Natural killer cell (primary cell): ENCODE data around the gene RNGTT. TPM values are rescaled to one million over a fixed set of nuclear protein-coding genes. Genes with fewer than 3 reads are reported as not detected.

Source experiments
- ATAC-seq, 3 donors: fragments of 150-1000 bp in 2 of 3; fragments of 200-7000 bp in 1 of 3; cut with Tn5 transposase; 1 replicate in 1 of 3; 2 replicates in 2 of 3; pipeline ENCODE4 v1.10.0; 2021; ENCODE audit warnings: mild to moderate bottlenecking in 2 of 3, moderate library complexity in 2 of 3
- DNase-seq, 2 donors: peaks; one replicate each; pipeline versions ENCODE4 v3.0.0 to v3.0.0-alpha.2; 2013 to 2021; ENCODE audit warnings: mixed read lengths in 1 of 2
- H3K27ac ChIP-seq: one replicate; pipeline ENCODE4 v1.5.1; 2013; ENCODE audit warnings: mild to moderate bottlenecking, low read length
- H3K27me3 ChIP-seq: one replicate; pipeline ENCODE4 v1.6.1; 2013; ENCODE audit warnings: low read length; ENCODE audit not compliant: control insufficient read depth, insufficient read depth
- H3K36me3 ChIP-seq: one replicate; pipeline ENCODE4 v1.6.1; 2013; ENCODE audit warnings: low read length; ENCODE audit not compliant: control insufficient read depth, insufficient read depth
- H3K4me1 ChIP-seq: one replicate; pipeline ENCODE4 v1.6.1; 2013; ENCODE audit warnings: low read length; ENCODE audit not compliant: control insufficient read depth, insufficient read depth
- H3K4me3 ChIP-seq: one replicate; pipeline ENCODE4 v1.5.1; 2013; ENCODE audit warnings: low read length
- H3K9me3 ChIP-seq: one replicate; pipeline ENCODE4 v1.6.1; 2013; ENCODE audit warnings: low read length; ENCODE audit not compliant: control insufficient read depth, insufficient read depth
- H3K27ac Mint-ChIP-seq, 2 donors: one replicate each; pipeline ENCODE4 v1.8.0; 2022; ENCODE audit warnings: mild to moderate bottlenecking in 2 of 2, mixed read lengths in 2 of 2, moderate library complexity in 1 of 2
- H3K27me3 Mint-ChIP-seq, 2 donors: one replicate each; pipeline ENCODE4 v1.8.0; 2022; ENCODE audit warnings: low read depth in 2 of 2, mixed read lengths in 2 of 2
- H3K36me3 Mint-ChIP-seq: one replicate; pipeline ENCODE4 v1.8.0; 2022; ENCODE audit warnings: mixed read lengths
- H3K4me1 Mint-ChIP-seq, 2 donors: one replicate each; pipeline ENCODE4 v1.8.0; 2022; ENCODE audit warnings: mixed read lengths in 2 of 2
- H3K4me3 Mint-ChIP-seq: one replicate; pipeline ENCODE4 v1.8.0; 2022; ENCODE audit warnings: mild to moderate bottlenecking, moderate library complexity, mixed read lengths
- H3K9me3 Mint-ChIP-seq, 2 donors: one replicate each; pipeline ENCODE4 v1.8.0; 2022; ENCODE audit warnings: mixed read lengths in 2 of 2
- WGBS: methylation state at CpG from one replicate; pipeline ENCODE4 v1.1.7; 2013; ENCODE audit warnings: missing lambda C conversion rate; ENCODE audit not compliant: insufficient coverage; 5-methylcytosine and 5-hydroxymethylcytosine counted together
- intact Hi-C: fragments of 100-400 bp; cut with micrococcal nuclease; formaldehyde crosslinking; loops from one replicate; pipeline ENCODE4 v1.14.2; 2022
- total RNA-seq, 4 donors: library from RNA; stranded (reverse); fragments of 120-200 nt in 1 of 4; gene quantifications; one replicate each; pipeline versions ENCODE4 v1.2.3 to v1.2.4, GENCODE V29; 2013 to 2022
- TF ChIP-seq, protein P1 (sequence below): fragments of 200-600 bp; IDR thresholded peaks from one replicate; pipeline ENCODE4 v1.8.0; 2022; ENCODE audit warnings: antibody characterized with exemption

The RNGTT gene
- total RNA-seq, 3 donors from 2014 or later (not counting 1 experiment from before 2014, with no cell fraction given), result 23.1 to 27.2 (median 23.1) TPM

DNA sequence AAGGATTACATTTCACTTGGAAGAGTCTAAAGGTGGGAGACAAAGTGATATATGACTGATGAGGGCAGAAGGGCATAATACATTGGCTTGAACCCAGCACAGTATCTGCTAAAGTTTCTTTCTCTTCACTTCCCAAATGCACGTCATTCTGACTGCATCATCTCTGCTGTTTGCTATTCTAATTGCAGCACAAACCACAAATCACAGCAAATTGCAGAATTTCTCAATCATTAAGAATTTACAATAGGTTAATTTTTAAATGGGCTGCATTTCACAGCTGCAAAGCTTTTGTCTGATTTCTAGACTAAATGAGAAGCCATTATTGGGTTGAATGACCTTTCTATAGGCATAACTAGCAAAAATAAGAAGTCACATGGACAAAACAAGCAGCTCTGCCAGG, 337.0 kb downstream of the RNGTT start:
- TF ChIP-seq, protein P1, sequence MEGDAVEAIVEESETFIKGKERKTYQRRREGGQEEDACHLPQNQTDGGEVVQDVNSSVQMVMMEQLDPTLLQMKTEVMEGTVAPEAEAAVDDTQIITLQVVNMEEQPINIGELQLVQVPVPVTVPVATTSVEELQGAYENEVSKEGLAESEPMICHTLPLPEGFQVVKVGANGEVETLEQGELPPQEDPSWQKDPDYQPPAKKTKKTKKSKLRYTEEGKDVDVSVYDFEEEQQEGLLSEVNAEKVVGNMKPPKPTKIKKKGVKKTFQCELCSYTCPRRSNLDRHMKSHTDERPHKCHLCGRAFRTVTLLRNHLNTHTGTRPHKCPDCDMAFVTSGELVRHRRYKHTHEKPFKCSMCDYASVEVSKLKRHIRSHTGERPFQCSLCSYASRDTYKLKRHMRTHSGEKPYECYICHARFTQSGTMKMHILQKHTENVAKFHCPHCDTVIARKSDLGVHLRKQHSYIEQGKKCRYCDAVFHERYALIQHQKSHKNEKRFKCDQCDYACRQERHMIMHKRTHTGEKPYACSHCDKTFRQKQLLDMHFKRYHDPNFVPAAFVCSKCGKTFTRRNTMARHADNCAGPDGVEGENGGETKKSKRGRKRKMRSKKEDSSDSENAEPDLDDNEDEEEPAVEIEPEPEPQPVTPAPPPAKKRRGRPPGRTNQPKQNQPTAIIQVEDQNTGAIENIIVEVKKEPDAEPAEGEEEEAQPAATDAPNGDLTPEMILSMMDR, result no peak
- H3K9me3 Mint-ChIP-seq, result no peaks in the 10 kb centered on the region
- H3K36me3 Mint-ChIP-seq, result no peaks in the 10 kb centered on the region

DNA sequence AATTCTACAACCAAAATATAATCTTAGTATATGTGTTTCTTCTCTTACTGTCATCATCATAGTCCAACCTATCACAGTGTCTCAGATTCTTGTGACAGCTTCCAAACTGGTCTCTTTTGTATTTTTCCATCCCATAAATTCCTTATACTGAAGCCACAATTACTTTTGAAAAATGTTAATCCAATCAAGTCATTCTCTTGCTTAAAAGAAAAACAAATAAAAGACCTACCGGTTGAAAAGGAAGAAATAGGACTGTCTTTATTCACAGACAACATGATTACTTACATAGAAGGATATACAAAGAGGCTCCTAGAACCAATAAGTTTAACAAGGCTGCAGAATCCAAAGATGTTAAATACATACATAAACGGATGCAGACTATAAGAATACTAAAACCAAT, 339.9 kb downstream of the RNGTT start:
- no peaks in the 10 kb centered on the region for H3K27me3 ChIP-seq
- no CpG with 5 or more reads among the region's 2 CpGs for WGBS
- H3K36me3 Mint-ChIP-seq, result no peaks in the 10 kb centered on the region
- H3K4me3 Mint-ChIP-seq, result no peak overlapping the region
- no peaks in the 10 kb centered on the region for H3K4me1 ChIP-seq
- peaks cover 10 to 15% of the 10 kb centered on the region in 2 donors for H3K4me1 Mint-ChIP-seq
- no peak overlapping the region for H3K27ac Mint-ChIP-seq
- H3K4me3 ChIP-seq, result no peak overlapping the region
- no peak overlapping the region for H3K27ac ChIP-seq
- no peaks in the 10 kb centered on the region for H3K27me3 Mint-ChIP-seq
- no peak for DNase-seq
- TF ChIP-seq, protein P1, result no peak
- H3K9me3 ChIP-seq, result no peaks in the 10 kb centered on the region
- no peak for ATAC-seq
- no peaks in the 10 kb centered on the region for H3K9me3 Mint-ChIP-seq
- H3K36me3 ChIP-seq, result no peaks in the 10 kb centered on the region
- intact Hi-C loops, result no loop called here

More for the DNA sequence above, 337.0 kb downstream of the RNGTT start:
- ATAC-seq, result no peak
- no peak overlapping the region for H3K27ac Mint-ChIP-seq
- intact Hi-C loops, result no loop called here
- Histone ChIP-seq H3K27ac (no peak overlapping the region), H3K36me3 (no peaks in the 10 kb centered on the region), H3K4me1 (no peaks in the 10 kb centered on the region), H3K9me3 (no peaks in the 10 kb centered on the region), H3K4me3 (no peak overlapping the region), H3K27me3 (no peaks in the 10 kb centered on the region)
- H3K4me3 Mint-ChIP-seq, result no peak overlapping the region
- WGBS, result 67% methylated on average over 1 of the region's 1 CpG
- DNase-seq, result no peak
- H3K27me3 Mint-ChIP-seq, result no peaks in the 10 kb centered on the region
- peaks cover 23 to 35% of the 10 kb centered on the region in 2 donors for H3K4me1 Mint-ChIP-seq

DNA sequence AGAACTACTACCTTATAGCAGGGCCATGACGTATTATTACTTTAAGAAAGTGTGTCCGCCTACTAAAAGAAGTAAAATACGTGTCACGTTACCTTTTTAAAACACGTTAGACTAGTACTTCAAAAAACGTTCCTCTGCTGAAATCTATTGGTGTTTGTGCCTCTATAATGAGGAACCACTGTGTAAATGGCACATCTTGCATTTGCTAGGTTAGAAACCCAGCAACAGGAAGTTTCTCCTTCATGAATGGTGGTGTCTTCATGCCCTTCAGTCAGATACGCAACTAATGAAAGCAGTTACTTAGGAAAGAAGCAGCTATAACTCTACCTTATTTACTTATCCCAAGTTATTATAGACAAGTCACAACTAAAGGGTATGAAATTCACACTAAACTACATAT, 343.5 kb downstream of the RNGTT start:
- intact Hi-C loops, result no loop called here
- DNase-seq (no peak), ATAC-seq (no peak)
- 95% methylated on average over 6 of the region's 7 CpGs for WGBS
- no peaks in the 10 kb centered on the region for H3K27me3 Mint-ChIP-seq
- no peaks in the 10 kb centered on the region for H3K4me1 ChIP-seq
- H3K27ac Mint-ChIP-seq, result no peak overlapping the region
- H3K27ac ChIP-seq, result no peak overlapping the region
- no peaks in the 10 kb centered on the region for H3K9me3 Mint-ChIP-seq
- no peak overlapping the region for H3K4me3 ChIP-seq
- H3K4me3 Mint-ChIP-seq, result no peak overlapping the region
- TF ChIP-seq, protein P1, result no peak
- no peaks in the 10 kb centered on the region for H3K36me3 Mint-ChIP-seq
- no peaks in the 10 kb centered on the region for H3K36me3 ChIP-seq
- no peaks in the 10 kb centered on the region for H3K9me3 ChIP-seq
- no peaks in the 10 kb centered on the region for H3K27me3 ChIP-seq
- H3K4me1 Mint-ChIP-seq, result peaks cover 0 to 5% of the 10 kb centered on the region in 2 donors

DNA sequence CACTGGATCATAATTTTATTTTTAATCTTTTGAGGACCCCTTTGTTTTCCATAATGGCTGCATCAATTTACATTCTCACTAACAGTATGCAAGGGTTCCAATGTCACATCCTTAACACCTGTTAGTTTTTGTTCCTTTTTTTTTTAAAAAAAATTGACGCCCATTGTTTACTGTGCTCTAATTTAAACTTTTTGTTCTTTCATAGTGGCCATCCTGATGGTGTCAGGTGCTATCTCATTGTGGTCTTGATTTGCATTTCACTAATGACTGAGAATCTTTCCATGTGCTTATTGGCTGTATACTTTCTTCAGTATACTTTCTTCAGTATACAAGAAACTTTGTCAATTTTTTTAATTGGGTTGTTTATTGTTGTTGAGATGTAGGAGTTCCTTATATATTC, 347.0 kb downstream of the RNGTT start:
- ATAC-seq, result no peak

More for the DNA sequence above, 347.0 kb downstream of the RNGTT start:
- Mint-ChIP-seq H3K4me1 (no peaks in the 10 kb centered on the region), H3K27me3 (no peaks in the 10 kb centered on the region), H3K27ac (no peak overlapping the region), H3K36me3 (peaks cover 8% of the 10 kb centered on the region), H3K4me3 (no peak overlapping the region), H3K9me3 (no peaks in the 10 kb centered on the region)
- TF ChIP-seq, protein P1, result no peak
- intact Hi-C loops, result no loop called here
- no peaks in the 10 kb centered on the region for H3K4me1 ChIP-seq
- no peaks in the 10 kb centered on the region for H3K9me3 ChIP-seq
- peaks cover 9% of the 10 kb centered on the region for H3K36me3 ChIP-seq
- no peak for DNase-seq
- no peaks in the 10 kb centered on the region for H3K27me3 ChIP-seq
- H3K4me3 ChIP-seq, result no peak overlapping the region
- H3K27ac ChIP-seq, result no peak overlapping the region
- 57% methylated on average over 1 of the region's 1 CpG for WGBS
